Measurements from ENCODE around the gene CBR3.
"Not testable (repeated sequence)": the region's sequence is repeated elsewhere in the genome, so short reads cannot be mapped to it uniquely, and the experiment has no call there.

CBR3 gene

GRCh38 chr21:36134803-36135390 lies at the start of gene CBR3:
Gene CBR3, plus strand, starts transcription at chr21:36135079. Its CDS starts 114 bp downstream, at chr21:36135193.
- DNase-seq (ENCODE audit: low read depth, low spot score): no peak

DNA sequence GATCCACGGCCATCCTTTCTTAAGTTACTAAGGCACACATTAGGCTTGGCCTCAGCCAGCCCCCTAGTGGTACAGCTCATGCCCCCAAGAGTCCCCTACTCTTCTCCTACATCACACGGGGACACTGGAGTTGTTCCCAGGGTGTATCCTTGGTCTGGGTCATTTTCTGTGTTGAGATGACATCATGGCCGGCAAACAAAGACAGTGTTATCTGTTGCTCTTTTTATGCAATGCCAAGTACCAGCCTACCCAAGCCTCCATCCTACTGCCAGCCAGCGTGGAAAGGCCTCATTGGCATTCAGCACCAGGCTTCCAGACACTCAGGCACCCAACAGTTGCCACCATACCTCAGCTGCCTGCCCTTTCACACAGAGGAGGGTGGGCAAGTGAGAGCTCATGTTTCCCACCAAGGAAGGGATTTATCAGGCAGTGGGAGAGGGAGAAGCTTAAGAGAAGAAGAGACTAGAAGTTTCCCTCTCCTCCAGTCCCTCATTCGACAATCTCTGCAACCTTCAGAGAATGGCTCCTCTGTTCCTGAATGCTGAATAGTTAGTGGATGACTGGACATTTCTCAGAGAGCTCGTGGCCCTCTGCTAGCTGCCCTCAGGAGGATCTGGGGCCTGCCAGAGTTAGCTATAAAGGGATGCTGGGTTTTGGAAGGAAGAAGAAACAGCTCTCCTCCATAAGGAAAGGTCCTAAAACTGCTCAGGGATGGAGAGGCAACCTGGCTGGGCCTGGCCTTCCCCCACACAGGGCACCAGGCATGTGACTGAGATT lies 47.3 kb upstream of the CBR3 start:
- no peak for DNase-seq (ENCODE audit: low read depth, low spot score)

DNA sequence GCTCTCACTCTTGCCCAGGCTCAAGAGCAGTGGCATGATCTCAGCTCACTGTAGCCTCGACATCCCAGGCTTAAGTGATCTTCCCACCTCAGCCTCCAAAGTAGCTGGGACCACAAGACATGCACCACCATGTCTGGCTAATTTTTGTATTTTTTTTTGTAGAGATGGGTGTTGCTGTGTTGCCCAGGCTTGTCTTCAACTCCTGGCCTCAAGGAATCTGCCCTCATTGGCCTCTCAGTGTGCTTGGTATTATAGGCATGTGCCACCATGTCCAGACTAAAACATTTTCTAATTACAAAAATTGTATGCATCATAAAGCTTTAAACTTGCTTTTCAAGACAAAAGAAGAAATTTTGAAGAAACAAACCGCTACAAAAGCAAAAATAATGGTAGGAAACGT lies 44.9 kb upstream of the CBR3 start:
- no peak for DNase-seq (ENCODE audit: low read depth, low spot score)

- no peak for DNase-seq (ENCODE audit: low read depth, low spot score)
These were observed 42.2 kb upstream of the CBR3 start for GRCh38 chr21:36092681-36093080.

DNA sequence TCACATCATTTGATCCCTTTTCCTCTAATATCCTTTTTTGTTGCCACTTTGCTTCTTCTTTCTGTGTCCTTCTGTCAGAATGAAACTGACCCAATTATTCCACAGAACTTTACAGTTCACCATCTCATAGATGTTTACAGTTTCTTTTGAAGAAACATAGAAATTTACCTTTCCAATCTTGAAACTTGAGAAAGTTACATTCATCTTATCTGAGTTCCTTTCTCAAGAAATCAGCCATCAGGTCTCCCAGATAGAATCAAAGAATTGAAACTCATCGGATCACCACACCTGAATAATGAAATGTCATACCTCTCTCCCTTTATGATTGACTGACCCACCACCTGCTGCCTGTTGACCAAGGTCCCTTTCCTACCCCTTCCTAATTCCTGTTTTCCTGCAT lies 41.4 kb upstream of the CBR3 start:
- DNase-seq (ENCODE audit: low read depth, low spot score): no peak

GRCh38 chr21:36096398-36097290 lies 38.2 kb upstream of the CBR3 start:
- no peak for DNase-seq (ENCODE audit: low read depth, low spot score)

- no peak for DNase-seq (ENCODE audit: low read depth, low spot score)
These were observed 37.3 kb upstream of the CBR3 start for GRCh38 chr21:36097427-36098181.

DNA sequence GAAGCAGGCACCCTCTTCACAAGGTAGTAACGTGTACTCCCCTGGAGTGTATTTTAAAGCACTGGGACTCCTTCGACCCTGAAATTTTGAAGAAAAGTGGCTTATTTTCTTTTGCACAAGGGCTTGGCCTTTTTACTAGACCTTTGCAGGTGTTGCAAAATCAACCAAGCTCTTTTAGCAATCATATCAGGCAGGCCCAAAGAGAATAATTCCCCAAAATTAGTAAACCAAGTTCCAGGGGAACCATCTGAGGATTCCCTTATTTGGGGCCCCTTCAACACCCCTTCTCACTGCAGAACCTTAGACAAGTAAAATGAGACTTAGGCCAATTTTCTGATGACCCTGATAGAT lies 36.7 kb upstream of the CBR3 start:
- DNase-seq (ENCODE audit: low read depth, low spot score): no peak

DNA sequence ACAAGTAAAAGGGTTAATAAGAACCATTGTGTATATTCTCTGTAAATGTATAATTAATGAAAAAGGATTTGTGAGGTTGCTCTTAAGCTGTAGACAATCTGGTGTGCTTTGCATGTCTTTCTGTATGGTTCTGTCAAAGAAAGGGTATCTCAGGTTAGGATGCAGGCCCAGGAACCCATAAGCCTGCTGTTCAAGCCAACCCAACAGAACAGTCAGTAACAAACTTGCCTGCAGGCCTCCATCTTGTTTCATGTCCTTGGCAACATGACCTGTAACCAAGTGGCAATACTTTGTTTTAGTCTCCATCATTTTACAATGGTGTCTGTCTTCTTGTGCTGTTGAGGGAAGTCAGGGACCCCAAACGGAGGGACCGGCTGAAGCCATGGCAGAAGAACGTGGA lies 35.9 kb upstream of the CBR3 start:
- DNase-seq (ENCODE audit: low read depth, low spot score): no peak

DNA sequence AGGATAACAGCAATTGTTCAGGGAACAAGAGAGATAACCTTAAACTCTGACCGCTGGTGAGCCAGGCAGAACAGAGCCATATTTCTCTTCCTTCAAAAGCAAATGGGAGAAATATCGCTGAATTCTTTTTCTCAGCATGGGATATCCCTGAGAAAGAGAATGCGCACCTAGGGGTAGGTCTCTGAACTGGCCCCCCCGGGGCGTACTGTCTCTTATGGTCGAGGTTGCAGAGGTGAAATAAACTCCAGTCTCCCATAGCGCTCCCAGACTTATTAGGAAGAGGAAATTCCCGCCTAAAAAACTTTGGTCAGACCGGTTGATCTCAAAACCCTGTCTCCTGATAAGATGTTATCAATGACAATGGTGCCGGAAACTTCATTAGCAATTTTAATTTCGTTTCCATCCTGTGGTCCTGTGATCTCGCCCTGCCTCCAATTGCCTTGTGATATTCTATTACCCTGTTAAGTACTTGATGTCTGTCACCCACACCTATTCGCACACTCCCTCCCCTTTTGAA lies 35.1 kb upstream of the CBR3 start:
- DNase-seq (ENCODE audit: low read depth, low spot score): not testable (repeated sequence)

GRCh38 chr21:36100971-36101641 lies 33.8 kb upstream of the CBR3 start:
- DNase-seq (ENCODE audit: low read depth, low spot score): no peak

- DNase-seq (ENCODE audit: low read depth, low spot score): no peak
These were observed 31.4 kb upstream of the CBR3 start for GRCh38 chr21:36103434-36103833.

GRCh38 chr21:36104317-36105300 lies 30.3 kb upstream of the CBR3 start:
- DNase-seq (ENCODE audit: low read depth, low spot score): no peak

DNA sequence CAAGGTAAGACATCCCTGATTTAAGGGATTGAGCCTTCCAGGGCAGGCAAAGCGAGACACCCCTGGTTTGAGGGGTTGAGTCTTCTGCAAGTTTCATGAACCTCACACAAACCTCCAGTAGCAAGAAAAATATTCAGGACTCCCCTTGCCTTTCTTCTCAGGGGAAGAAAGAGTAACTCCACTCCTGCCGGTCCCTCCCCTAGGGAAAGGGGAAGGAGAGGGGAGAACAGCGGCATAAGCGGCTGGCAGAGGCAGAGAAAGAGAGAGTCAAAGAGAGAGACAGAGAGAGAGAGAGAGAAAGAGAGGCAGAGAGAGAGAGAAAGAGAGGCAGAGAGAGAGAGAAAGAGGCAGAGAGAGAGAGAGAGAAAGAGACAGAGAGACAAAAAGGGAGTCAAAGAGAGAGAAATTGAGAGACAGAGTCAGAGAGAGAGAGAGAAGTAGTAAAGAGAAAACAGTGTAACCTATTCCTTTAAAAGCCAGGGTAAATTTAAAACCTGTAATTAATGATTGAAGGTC lies 29.5 kb upstream of the CBR3 start:
- no peak for DNase-seq (ENCODE audit: low read depth, low spot score)

DNA sequence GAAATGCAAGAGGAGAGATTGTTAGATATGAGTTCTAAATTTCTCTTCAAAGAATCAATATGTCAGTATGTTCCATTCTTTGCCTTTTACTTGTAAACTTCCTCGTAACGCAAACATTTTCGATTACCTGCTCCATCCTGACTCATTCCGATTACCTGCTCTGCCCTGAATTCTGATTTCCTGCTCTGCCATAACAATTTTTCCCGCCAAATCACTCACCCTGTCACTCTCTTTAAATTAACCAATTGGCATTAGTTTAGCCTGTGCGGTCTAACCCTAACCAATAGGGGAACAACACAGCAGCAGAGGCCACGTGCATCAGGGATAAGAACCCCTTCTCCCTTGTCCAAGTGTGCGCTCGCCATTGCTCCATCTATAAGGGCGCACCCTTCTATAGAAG lies 25.0 kb upstream of the CBR3 start:
- DNase-seq (ENCODE audit: low read depth, low spot score): no peak

DNA sequence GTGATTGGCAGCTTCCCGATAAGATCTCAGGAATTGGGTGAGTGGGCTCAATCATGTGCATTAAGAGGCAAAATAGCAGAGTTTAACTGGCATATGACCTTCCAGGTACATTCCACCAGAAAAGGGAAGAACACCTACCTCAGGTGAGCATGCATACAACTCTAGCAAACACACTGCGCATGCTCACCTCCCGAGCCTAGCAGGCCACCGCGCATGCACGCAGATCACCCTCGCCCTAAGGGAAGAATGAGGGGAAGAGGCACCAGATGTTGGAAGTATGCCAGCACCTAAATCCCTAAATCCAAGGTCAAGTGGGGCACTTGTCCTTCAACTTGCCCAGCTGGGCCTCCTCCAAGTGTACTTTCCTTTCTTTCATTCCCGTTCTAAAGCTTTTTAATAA lies 23.6 kb upstream of the CBR3 start:
- no peak for DNase-seq (ENCODE audit: low read depth, low spot score)

- DNase-seq (ENCODE audit: low read depth, low spot score): no peak
These were observed 21.0 kb upstream of the CBR3 start for GRCh38 chr21:36113647-36114428.

- DNase-seq (ENCODE audit: low read depth, low spot score): no peak
These were observed 19.6 kb upstream of the CBR3 start for GRCh38 chr21:36115138-36115730.

Measured in activated CD4-positive, CD25-positive, alpha-beta regulatory T cell treated with anti-CD3 and anti-CD28 coated beads, Interleukin-2, amount 50 U/mL, for 16 hours (primary cell).